Neural cell (in vitro differentiated cells): ENCODE data around the gene KLHL17.

Experiments used
- CTCF ChIP-seq: fragments of 450-650 bp; IDR thresholded peaks from 2 replicates; pipeline ENCODE4 v1.5.1; 2014; ENCODE audit warnings: antibody characterized with exemption, mild to moderate bottlenecking, moderate library complexity; ENCODE audit not compliant: poor library complexity, severe bottlenecking
- EZH2 ChIP-seq: fragments of 200-600, 300-800 bp; shearing (Covaris generic), sonication (generic); IDR thresholded peaks from 2 replicates; pipeline ENCODE4 v1.6.1; 2014; ENCODE audit warnings: antibody characterized with exemption, low read length, borderline replicate concordance, mild to moderate bottlenecking; ENCODE audit not compliant: insufficient read depth, poor library complexity, severe bottlenecking
- RAD21 ChIP-seq: fragments of 450-650 bp; conservative IDR thresholded peaks from 2 replicates; pipeline ENCODE4 v1.6.1; 2014; ENCODE audit warnings: antibody characterized with exemption, mild to moderate bottlenecking, moderate library complexity
- SMC3 ChIP-seq: fragments of 450-650 bp; conservative IDR thresholded peaks from 2 replicates; pipeline ENCODE4 v1.6.1; 2014; ENCODE audit warnings: antibody characterized with exemption, mild to moderate bottlenecking, moderate library complexity; ENCODE audit not compliant: poor library complexity
- TAF1 ChIP-seq: IDR thresholded peaks from 2 replicates; pipeline ENCODE4 v1.6.1; 2012; ENCODE audit warnings: low read depth

- TF ChIP-seq SMC3 (no peak), CTCF (no peak), EZH2 (no peak), RAD21 (no peak), TAF1 (no peak)
Measured at GRCh38 chr1:950881-951280, 9.5 kb upstream of the KLHL17 start.
